GM18907 (cell line): ENCODE measurements around the gene ILDR2.

Source experiments
- ATAC-seq: cut with Tn5 transposase; IDR thresholded peaks from one replicate; pipeline ENCODE4 v1.9.1; 2021; ENCODE audit warnings: mild to moderate bottlenecking, moderate library complexity; ENCODE audit not compliant: unreplicated experiment

The ILDR2 gene, protein sequence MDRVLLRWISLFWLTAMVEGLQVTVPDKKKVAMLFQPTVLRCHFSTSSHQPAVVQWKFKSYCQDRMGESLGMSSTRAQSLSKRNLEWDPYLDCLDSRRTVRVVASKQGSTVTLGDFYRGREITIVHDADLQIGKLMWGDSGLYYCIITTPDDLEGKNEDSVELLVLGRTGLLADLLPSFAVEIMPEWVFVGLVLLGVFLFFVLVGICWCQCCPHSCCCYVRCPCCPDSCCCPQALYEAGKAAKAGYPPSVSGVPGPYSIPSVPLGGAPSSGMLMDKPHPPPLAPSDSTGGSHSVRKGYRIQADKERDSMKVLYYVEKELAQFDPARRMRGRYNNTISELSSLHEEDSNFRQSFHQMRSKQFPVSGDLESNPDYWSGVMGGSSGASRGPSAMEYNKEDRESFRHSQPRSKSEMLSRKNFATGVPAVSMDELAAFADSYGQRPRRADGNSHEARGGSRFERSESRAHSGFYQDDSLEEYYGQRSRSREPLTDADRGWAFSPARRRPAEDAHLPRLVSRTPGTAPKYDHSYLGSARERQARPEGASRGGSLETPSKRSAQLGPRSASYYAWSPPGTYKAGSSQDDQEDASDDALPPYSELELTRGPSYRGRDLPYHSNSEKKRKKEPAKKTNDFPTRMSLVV

DNA sequence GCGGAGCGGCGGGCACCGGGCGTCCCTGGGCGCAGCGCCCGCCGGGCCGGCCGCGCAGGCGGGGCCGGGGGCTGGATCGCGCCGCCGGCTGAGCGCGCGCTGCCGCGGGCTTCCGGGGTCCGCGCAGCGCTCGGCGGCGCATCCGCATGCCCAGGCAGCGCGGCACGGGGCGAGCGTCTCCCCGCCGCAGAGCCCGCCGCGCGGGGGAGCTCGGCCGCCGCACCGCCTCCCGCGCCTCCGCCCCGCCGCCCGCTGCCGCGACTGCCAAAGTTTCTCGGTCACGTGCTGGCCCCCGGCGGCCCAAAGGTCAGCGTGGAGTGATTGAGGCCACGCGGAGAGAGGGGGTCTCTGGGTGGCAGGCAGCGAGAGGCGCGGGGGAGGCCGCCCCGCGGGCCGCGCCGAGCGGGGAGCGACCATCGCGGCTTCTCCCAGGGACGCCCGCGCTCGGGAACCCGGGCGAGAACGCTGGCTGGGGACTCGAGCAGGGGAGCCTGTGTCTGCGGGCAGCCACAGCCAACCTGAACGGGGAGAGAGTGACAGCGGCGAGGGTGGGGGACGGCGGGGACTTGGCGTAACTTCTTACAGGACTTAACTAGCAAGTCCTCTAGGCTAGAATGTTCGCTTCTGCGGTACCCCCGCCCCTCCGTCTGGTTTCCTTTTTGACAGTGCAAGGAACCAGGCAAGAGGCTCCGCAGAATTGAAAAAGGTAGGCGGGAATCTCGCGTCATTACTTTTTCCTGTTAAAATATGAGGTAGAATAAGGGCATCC is at the start of gene ILDR2:
Gene ILDR2, minus strand, starts transcription at position 180 of the 769 bp plus-strand sequence. CDS start 272 bp downstream, outside the sequence.
- peak; percentile 71 for ATAC-seq

DNA sequence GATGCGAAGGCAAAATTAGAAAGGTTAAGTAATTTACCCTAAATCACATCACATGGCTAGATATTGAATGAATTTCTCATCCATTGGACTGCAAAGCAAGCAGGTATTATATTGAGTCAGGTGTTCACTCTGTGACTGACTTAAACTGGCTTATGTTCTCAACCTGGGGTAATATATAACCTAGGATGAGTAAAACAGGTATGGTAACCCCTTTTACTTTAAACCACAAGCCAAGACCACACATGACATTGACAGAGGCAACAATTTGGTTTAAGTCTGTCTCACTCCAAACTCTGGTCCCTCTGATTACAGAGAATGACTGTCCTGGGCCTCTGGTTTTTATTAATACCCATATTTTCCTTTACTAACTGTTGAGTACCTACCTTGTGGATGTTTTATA is 47.0 kb upstream of the ILDR2 start:
- peak; percentile 99 for ATAC-seq

DNA sequence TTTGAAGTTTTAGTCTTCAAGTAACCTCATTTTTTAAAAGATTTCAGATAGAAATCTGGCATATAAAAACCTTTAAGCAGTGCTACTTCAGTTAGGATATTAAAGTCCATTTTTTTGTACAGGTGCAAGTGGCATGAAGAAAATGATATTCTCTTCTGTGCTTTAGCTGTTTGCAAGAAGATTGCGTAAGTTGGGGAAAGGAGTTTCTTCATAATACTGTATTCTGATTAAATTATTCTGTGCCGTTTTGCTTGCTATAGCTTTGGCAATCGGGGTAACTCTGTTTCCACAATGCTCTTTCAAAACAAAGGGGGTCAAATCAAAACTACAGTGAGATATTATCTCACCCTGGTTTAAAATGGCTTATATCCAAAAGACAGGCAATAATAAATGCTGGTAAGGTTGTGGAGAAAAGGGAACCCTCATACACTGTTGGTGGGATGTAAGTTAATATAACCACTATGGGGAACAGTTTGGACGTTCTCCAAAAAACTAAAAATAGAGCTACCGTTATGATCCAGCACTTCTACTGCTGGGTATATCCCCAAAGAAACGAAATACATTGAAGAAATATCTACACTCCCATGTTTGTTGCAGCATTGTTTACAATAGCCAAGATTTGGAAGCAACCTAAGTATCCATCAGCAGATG is 40.9 kb upstream of the ILDR2 start:
- ATAC-seq: no peak

DNA sequence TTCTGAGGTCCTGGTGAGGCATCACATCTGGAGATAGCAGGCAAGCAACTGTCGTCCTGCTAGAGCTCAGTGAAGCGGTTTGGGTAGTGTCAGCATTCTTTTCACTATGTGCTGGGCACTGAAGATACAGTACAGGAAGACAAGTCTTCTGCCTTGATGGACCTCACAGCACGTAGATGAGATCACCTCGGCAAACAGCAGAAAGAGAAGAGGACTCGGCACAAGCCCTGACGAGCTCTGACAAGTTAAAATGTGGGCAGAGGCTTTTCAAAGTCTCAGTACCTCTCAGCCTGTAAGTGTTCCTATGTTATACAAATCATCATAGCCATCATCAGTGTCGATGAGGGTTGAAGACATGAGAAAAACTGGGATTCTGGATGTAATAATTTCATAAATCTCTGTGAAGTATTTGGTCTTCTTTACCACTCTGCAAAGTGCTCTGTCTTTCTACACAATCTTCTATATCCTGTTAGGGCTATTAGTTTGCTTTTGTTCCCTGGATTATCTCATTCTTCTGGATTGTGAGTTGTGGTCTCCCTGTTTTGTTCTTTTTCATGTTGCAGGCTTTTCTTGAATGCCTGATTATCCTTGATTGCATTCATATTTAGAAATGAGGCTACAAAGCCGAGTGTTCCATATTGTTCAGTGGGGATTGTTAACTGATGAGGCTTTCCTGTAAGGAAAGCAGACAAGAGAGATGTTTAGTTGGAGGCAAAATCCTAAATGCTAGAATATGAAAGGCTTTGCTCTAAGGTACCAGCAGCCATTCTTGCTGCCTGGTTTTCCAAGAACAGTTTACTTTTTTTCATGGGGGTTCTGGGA is 38.0 kb upstream of the ILDR2 start:
- no peak for ATAC-seq

DNA sequence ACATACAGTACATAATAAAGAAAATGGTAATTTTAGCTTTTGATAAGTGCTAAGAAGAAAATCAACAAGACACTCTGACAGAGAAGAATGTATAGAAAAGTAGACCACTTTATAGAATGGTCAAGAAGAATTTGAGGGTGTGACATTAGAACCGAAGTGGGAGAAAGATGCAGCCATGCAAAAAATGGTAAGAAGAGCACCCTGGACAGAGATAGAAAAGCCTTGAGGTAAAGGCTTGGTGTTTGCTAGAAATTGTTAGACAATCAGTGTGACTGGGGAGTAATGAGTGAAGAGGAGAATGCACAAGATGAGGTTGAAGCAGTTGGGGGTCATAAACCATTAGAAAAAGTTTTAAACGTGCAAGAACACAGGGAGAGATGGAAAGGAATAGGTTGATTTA is 37.2 kb upstream of the ILDR2 start:
- ATAC-seq: no peak

DNA sequence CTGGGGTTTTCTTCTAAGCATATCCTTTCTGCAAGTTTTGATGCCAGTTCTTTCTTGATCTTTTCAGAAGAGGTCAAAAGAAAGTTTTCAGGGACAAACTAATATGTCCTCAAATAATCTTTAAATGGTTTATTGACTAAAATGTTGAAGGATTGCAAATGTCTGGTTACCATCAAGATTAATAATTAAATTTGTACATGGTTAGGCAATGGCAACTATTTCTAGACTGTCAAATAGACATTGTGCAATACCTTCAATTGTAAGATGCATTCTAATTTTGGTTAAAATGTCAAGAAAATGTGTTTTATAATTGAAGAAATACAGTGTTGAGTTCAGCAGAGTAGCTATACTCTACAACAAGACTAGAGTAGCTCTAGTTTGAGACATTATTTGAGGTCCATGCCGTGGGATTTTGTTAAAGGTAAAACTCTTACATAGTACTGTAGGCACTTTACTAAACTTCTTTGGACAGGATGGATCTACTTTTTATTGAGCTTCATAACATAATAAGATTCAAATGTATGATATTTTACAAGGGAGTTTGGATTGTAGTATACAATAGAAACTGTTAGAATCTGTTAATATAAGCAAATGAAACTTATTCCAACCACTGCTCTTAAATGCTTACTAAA is 36.3 kb upstream of the ILDR2 start:
- ATAC-seq: no peak

DNA sequence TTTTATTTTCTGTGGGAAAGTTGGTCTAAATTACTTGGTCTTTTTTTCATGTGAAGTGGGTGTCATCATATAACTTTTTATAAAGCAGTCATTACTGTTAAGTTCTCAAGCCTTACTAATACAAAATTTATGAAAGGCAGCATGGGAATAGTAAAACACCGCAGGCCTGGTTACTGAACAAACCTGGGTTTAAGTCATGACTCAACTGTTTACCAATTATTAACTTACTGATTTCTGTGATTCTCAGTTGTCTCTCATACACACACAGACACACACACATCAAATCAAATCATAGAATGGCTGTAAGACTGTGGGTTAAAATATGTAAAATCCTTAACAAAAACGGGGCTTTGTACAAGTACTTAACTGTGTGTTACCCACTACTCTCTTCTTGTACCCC is 28.4 kb upstream of the ILDR2 start:
- ATAC-seq: no peak

DNA sequence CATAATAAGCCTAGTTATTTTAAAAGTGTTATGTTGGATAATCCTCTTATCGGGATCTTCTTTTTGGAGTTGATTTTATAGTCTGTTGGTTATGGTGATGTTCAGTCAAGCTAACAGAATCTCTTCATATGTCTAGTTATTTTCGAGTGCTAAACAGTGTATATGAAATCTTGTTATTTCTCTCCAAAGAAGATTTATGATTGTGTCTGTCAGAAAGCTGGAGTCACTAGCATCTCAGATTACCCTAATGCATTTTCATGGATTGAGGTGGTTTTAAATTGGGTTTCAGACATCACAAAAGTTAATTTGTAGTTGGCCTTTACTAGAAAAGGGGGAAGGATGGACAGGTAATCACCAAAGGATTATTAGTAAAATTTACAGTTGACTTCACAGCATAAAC is 27.0 kb upstream of the ILDR2 start:
- no peak for ATAC-seq

DNA sequence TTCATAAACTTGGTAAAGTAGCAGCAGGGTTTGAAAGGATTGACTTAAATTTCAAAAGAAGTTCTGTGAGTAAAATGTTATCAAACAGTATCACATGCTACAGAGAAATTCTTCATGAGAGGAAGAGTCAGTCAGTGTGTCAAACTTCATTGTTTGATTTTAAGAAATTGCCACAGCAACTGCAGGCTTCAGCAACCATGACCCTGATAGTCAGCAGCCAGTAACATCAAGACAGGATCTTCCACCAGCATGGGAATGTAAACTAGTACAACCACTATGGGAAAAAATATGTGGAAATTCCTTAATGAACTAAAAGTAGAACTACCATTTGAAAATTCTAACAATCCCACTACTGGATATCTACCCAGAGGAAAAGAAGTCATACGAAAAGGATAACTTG is 25.2 kb upstream of the ILDR2 start:
- ATAC-seq: no peak

DNA sequence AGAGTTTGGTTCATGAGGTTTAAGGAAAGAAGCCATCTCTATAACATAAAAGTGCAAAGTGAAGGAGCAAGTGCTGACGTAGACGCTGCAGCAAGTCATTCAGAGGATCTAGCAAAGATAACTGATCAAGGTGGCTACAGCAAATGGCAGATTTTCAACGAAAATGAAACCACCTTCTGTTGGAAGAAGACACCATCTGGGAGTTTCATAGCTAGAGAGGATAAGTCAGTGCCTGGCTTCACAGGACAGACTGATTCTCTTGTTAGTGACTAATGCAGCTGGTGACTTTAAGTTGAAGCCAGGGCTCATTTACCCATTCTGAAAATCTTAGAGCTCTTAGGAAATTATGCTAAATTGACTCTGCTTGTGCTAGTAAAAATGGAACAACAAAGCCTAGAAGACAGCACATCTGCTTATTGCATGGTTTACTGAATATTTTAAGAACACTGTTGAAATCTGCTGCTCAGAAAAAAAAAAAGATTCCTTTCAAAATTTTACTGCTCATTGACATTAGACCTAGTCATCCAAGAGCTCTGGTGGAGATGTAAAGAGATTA is 24.2 kb upstream of the ILDR2 start:
- ATAC-seq: peak; percentile 59

DNA sequence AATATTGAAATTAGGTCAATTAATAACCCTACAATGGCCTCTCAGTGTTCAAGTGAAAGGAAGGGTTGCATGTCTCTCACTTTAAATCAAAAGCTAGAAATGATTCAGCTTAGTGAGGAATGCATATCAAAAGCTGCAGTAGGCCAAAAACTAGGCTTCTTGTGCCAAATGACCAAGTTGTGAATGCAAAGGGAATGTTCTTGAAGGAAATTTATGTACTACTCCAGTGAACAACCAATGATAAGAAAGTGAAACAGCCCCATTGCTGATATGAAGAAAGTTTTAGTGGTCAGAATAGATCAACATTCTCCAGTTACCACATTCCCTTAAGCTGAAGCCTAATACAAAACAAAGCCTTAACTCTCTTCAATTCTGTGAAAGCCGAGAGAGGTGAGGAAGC is 23.7 kb upstream of the ILDR2 start:
- ATAC-seq: peak; percentile 40

DNA sequence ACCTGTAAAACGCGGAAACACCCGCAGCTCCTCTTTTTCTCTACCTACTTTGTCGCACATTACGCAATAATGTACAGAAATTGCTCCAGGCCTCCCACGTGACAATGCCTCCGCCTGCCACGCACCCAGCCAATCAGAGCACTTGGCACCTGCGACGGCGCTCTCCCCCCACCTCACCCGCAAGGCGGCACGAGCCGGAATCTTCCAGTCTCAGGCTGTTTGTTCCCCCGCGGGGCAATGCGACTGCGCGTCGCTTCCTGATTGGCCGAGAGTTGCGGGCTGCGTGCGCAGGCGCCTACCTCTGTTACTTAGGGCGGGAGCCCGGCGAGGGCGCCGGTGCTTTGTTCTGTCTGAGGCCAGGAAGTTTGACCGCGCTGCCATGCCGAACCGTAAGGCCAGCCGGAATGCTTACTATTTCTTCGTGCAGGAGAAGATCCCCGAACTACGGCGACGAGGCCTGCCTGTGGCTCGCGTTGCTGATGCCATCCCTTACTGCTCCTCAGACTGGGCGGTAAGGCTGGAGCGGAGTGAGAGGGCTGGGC is 13.7 kb upstream of the ILDR2 start, which contains the start of gene MAEL:
Gene MAEL, plus strand, starts transcription at position 307 of the 542 bp plus-strand sequence. Its CDS starts 73 bp downstream, at position 380.
- ATAC-seq: no peak

DNA sequence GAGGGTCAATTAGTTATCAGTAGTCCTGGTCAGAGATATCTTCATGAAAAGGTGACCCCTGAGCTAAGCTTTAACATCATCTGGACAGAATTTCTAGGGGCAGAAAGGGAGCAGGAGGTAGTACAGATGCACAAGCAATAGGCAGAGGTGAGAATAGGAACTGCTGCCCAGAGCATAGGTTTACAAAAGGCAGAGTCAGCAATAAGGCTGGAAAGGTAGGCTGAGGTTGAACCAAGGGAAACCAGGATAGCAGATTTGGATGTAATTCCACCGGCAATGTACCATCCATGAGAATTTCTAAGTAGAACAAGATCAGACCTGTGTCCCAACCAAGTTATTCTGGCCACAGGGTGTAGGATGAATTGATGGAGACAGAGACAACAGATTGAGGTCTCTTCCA is 6.2 kb upstream of the ILDR2 start:
- no peak for ATAC-seq

DNA sequence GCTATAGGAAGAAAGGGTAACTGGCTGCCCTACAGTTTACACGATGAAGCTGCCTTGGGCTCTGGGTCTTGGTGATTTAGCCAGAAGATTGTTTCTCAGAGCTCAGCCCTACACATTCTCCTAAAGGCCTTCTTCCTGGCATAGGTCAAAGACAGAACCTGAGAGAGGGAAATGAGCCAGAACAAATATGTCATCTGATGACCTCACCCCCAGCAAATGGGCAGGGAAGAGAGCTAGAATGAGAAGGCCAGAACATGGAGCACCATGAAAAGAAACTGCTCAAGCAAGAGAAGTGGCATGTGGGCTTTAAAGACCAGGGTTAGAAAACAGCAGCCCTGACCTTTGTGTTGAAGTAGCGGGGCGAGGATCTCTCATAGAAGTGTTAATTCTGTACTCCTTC is 5.5 kb upstream of the ILDR2 start:
- no peak for ATAC-seq

DNA sequence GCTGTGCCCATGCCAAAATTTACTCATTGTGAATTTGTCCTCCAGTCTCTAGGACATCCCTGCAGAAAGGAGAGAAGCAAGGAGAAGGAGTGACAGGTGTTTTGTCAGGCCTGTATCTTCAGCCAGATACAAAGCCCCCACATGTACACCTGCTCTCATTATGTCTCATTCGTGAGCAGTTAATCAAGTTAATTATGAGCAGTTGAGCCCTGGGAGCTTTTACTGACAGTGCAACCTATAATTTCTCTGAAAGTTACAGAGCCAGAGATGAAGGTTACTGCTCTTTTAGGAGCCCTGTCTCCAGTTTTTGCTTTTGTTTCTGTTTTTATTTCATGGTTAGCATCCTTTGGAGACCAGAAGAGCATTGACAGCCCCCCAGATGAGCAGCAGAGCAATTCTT is 5.0 kb upstream of the ILDR2 start:
- no peak for ATAC-seq

DNA sequence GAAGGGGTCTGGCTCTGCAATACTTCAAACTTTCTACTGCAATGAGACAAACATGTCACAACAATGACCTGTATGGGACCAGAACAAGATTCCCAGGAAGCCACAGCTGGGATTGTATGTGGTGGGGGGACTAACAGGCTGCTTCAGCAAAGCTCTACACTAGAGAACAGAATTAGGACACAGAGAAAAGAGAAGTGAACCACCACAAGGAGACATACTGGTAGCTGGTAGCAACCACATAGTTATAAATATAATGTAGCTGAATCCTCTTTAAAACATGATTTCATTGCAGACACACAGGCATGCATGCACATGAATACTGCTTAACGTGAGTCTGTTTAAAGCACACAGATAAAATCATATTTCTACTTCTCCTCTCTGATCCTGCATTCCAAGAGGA is 3.5 kb upstream of the ILDR2 start:
- ATAC-seq: no peak

DNA sequence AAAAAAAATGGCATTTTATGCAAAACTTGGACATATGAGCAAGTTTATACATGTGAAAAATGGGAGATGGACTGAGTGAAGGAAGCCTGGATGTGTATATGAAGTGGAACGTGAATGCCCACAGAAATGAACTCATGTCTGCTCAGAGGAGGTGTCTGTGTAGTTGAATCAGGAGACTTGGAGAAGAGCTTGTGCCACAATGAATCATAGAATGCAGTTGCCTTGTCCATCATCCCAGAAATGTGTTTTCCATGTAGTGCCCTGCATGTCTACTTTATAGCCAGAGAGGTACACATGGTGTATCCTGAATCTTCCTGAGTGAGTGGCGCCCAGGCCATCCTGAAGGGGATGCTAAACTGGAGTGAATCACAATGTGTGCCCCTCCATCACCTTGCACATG is 2.6 kb upstream of the ILDR2 start:
- no peak for ATAC-seq

DNA sequence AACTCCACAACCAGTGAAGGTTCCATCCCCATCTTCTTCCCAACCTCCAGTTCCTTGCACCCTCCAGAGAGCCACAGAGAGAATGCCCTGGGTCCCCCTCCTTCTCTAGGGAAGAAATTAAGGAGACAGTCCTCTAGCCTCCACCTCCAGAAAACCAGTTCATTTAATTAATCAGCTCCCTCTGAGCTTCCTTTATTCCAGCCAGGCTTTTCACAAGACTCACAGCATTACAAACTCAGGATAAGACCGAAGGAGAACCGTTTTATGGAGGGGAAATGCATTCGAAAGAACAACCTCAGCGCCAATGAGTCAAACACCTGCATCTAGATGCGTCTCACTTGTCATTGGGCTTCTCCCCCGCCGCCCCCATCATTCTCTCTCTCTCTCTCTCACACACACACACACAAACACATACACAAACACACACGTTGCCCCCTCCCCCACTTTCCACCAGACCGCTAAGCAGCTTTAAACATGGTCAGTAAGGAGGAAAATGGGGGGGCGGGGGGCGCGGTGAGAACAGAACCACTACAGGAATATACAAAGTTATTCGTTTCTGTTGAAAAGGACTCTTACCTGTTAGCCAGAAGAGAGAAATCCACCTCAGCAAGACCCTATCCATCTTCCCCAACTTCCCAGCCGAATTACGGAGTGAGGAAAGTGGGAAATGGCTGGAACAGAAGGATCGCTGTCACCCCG is 544 bp downstream of the ILDR2 start:
- no peak for ATAC-seq

DNA sequence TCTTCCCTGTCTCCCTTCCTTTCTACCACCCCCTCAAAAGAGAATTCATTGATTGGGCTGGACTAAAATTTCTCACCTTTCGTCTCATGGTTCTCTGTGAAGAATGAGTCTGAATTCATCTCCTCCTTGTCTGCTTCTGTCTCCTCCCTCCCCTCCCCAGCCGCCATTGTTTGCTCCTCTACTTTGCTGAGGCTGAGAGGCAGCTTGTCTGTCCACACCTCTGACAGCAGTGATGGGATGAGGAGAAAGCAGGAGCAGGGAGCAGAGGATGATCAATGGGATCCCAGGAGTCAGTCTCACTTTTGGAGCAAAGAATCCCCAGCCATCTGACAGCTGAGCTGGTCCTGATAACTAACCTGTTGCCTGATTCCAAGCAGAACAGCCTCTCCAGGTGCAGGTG is 2.5 kb downstream of the ILDR2 start:
- no peak for ATAC-seq
